Astrocyte of the cerebellum (primary cell): ENCODE data around the gene TPRG1L.
A peak's percentile ranks its signal among the peaks of the same experiment; 100 is the strongest.
"Not testable (repeated sequence)": the region's sequence is repeated elsewhere in the genome, so short reads cannot be mapped to it uniquely, and the experiment has no call there.

Source experiments
- DNase-seq: peaks from one replicate; pipeline ENCODE4 v3.0.0-alpha.2; 2011; ENCODE audit warnings: low read depth
- H3K4me3 ChIP-seq: 2 replicates; pipeline ENCODE4 v1.5.1; 2011; ENCODE audit warnings: mild to moderate bottlenecking, low read depth, low read length, moderate library complexity
- CTCF ChIP-seq: IDR thresholded peaks from 2 replicates; pipeline ENCODE4 v1.5.1; 2012; ENCODE audit warnings: low read length, low read depth, moderate library complexity, mild to moderate bottlenecking; ENCODE audit errors: missing control alignments
- in situ Hi-C: cut with HindIII; loops from 2 replicates; pipeline ENCODE4 v1.10.0; 2017; ENCODE audit warnings: low sequenced_read_pairs

TPRG1L gene

DNA sequence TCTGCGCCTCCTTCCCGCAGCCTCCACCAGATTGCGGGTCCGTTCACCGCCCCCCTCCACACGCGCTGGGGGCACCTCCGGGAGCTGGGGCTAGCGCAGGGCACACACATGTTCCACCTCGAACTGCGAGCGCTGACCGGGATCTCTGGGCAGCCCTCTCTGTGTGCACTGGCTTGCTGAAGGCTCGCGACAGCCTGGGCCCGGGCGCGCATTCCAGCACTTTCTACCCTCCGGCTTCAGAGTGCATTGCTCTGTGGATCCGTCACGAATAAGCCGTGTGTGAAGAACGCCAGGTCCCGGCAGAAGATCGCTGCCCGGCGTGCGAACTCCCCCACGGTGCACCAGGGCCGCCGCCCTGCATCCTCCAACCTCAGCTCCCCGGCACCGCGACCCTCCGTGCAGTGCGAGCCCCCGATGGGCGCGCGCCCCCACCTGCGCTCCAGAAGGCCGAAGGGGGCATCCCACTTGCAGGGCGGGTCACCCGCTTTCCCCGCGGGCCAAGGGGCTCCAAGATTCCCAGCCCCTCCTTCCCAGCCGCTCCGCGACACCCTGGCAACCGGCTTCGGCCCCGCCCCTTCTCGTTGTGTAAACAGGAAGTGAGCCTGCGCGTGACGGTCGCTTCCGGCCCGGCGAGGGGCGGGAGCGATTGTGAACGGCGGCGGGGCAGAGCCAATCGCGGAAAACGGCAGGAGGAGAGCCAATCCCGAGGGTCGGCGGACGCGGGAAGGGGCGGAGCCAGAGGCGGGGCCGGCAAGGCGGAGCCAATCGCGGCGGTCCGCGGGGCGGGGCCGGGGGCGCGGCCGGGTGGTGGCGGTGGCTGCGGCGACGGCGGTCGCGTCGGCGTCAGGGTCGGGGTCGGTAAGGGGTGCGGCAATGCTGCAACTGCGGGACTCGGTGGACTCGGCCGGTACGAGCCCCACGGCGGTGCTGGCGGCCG is at the start of gene TPRG1L:
Gene TPRG1L, plus strand, starts transcription at position 816 of the 937 bp plus-strand sequence. Its CDS starts 58 bp downstream, at position 874.
- TF ChIP-seq CTCF: no peak
- peak; percentile 82 for DNase-seq
- in situ Hi-C loops: no loop called here
- H3K4me3 ChIP-seq: peak within 1 kb of the TSS; percentile 92

DNA sequence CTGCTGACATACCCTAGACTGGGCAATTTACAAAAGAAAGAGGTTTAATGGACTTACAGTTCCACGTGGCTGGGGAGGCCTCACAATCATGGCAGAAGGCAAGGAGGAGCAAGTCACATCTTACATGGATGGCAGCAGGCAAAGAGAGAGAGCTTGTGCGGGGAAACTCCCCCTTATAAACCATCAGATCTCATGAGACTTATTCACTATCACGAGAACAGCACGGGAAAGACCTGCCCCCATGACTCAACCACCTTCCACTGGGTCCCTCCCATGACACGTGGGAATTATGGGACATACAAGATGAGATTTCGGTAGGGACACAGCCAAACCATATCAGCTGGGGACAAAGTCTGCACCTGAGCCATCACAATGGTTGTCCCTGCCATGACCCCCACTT is 49.3 kb upstream of the TPRG1L start:
- H3K4me3 ChIP-seq, in situ Hi-C loops, DNase-seq: not testable (repeated sequence)

GRCh38 chr1:3575993-3576392 is 48.8 kb upstream of the TPRG1L start:
- no peak for DNase-seq
- in situ Hi-C loops: no loop called here
- H3K4me3 ChIP-seq: no peak overlapping the region
- no peak for TF ChIP-seq CTCF

DNA sequence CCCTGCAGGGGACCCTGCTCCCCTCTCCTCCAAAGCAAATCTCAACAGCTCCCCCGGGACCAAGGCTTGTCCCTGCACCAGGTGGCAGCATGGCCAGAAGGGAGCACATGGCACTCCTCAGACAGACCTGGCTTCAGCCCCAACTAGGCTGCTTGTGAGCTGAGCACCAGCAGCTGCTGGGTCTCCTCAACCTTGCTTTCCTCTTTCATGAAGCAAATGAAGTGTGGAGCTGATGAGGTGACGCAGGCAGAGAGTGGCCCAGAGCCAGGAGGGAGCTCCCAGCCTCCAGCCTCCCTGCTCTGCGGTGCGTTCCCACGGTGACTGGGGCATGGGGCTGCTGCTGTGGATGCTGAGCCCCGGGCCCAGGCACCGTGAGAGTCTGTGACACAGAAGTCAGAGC is 47.5 kb upstream of the TPRG1L start:
- in situ Hi-C loops: no loop called here
- no peak overlapping the region for H3K4me3 ChIP-seq
- peak; percentile 90 for DNase-seq
- no peak for TF ChIP-seq CTCF

GRCh38 chr1:3577711-3578432 is 46.9 kb upstream of the TPRG1L start:
- no peak for TF ChIP-seq CTCF
- DNase-seq: peak; percentile 88
- in situ Hi-C loops: no loop called here
- H3K4me3 ChIP-seq: no peak overlapping the region

- DNase-seq: no peak
- no peak for TF ChIP-seq CTCF
- no peak overlapping the region for H3K4me3 ChIP-seq
- in situ Hi-C loops: no loop called here
These were observed 46.4 kb upstream of the TPRG1L start for GRCh38 chr1:3578433-3578805.

- no peak overlapping the region for H3K4me3 ChIP-seq
- no peak for DNase-seq
- TF ChIP-seq CTCF: no peak
- in situ Hi-C loops: no loop called here
These were observed 45.9 kb upstream of the TPRG1L start for GRCh38 chr1:3578906-3579305.
